ENCODE measurements around the gene RASA3.

DNA sequence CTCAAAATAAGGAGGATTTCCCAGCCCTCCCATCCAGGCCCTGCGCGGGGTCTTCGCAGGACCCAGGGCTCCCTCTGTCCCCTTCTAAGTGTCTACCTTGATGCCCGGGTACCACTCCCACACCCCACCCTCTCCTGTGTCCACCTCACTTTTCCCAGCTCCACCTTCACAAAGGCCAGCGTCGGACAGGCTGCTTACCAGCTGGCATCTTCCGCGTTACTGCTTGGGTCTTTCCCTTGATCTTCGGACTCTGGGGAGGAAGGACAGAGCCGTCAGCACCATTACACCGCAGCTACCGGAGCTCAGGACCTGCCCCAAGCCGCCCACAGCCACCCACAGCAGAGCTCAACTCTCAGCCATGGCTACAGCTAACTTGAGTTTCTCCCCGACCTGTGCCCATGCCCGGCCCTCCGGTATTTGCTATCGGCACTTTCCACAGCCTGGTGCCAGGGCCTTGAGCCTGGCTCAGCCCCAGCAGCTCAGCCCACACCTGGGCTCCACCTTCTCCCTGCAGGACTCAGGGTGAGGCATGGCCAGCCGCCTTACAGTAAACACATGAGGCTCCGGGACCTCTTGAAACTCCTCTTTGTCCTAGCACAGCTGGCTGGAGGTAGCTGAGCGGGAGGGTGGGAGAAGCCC lies 162.3 kb downstream of the RASA3 start:
- TF ChIP-seq, protein P1, sequence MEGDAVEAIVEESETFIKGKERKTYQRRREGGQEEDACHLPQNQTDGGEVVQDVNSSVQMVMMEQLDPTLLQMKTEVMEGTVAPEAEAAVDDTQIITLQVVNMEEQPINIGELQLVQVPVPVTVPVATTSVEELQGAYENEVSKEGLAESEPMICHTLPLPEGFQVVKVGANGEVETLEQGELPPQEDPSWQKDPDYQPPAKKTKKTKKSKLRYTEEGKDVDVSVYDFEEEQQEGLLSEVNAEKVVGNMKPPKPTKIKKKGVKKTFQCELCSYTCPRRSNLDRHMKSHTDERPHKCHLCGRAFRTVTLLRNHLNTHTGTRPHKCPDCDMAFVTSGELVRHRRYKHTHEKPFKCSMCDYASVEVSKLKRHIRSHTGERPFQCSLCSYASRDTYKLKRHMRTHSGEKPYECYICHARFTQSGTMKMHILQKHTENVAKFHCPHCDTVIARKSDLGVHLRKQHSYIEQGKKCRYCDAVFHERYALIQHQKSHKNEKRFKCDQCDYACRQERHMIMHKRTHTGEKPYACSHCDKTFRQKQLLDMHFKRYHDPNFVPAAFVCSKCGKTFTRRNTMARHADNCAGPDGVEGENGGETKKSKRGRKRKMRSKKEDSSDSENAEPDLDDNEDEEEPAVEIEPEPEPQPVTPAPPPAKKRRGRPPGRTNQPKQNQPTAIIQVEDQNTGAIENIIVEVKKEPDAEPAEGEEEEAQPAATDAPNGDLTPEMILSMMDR (IDR thresholded peaks at IDR 0.05; ENCODE audit: borderline replicate concordance, extremely low read depth, low read length, poor library complexity, severe bottlenecking): no peak
- no peak for TF ChIP-seq EZH2 (IDR thresholded peaks at IDR 0.05; ENCODE audit: borderline replicate concordance, low read depth, low read length, severe bottlenecking)

Data from DND-41 (cell line).